GM21381 (cell line): ENCODE data around the gene CHRNB4.

Experiments
- ATAC-seq: cut with Tn5 transposase; IDR thresholded peaks from one replicate; pipeline ENCODE4 v1.9.1; 2021; ENCODE audit warnings: mild to moderate bottlenecking, moderate library complexity; ENCODE audit not compliant: unreplicated experiment

The CHRNB4 gene

GRCh38 chr15:78671626-78672211 is 30.7 kb upstream of the CHRNB4 start:
- no peak for ATAC-seq

GRCh38 chr15:78668987-78669386 is 28.0 kb upstream of the CHRNB4 start:
- ATAC-seq, result no peak

GRCh38 chr15:78667578-78668236 is 26.7 kb upstream of the CHRNB4 start:
- no peak for ATAC-seq

- no peak for ATAC-seq
Observed at GRCh38 chr15:78666010-78666409, 25.0 kb upstream of the CHRNB4 start.

- ATAC-seq, result no peak
Observed at GRCh38 chr15:78663703-78664102, 22.7 kb upstream of the CHRNB4 start.

GRCh38 chr15:78662028-78662427 is 21.0 kb upstream of the CHRNB4 start:
- no peak for ATAC-seq

GRCh38 chr15:78661001-78661400 is 20.0 kb upstream of the CHRNB4 start:
- ATAC-seq, result no peak

- no peak for ATAC-seq
Observed at GRCh38 chr15:78660584-78660983, 19.6 kb upstream of the CHRNB4 start.

GRCh38 chr15:78658823-78659222 is 17.8 kb upstream of the CHRNB4 start:
- no peak for ATAC-seq

GRCh38 chr15:78654272-78654671 is 13.3 kb upstream of the CHRNB4 start:
- ATAC-seq, result no peak

- ATAC-seq, result no peak
Observed at GRCh38 chr15:78651930-78652615, 11.1 kb upstream of the CHRNB4 start.

- ATAC-seq, result no peak
Observed at GRCh38 chr15:78651007-78651406, 10.0 kb upstream of the CHRNB4 start.

GRCh38 chr15:78650022-78650421 is 9.0 kb upstream of the CHRNB4 start:
- ATAC-seq, result no peak

GRCh38 chr15:78645009-78645408 is 4.0 kb upstream of the CHRNB4 start:
- ATAC-seq, result no peak

GRCh38 chr15:78642331-78642730 is 1.3 kb upstream of the CHRNB4 start:
- no peak for ATAC-seq

GRCh38 chr15:78641749-78642275 is 802 bp upstream of the CHRNB4 start:
- ATAC-seq, result no peak

- ATAC-seq, result no peak
Observed at GRCh38 chr15:78640527-78641101, 396 bp downstream of the CHRNB4 start.

GRCh38 chr15:78638658-78639314 is 2.2 kb downstream of the CHRNB4 start:
- no peak for ATAC-seq

- ATAC-seq, result no peak
Observed at GRCh38 chr15:78637776-78638435, 3.1 kb downstream of the CHRNB4 start.

- ATAC-seq, result no peak
Observed at GRCh38 chr15:78636378-78636859, 4.6 kb downstream of the CHRNB4 start.
